HG03342 (cell line): ENCODE measurements around the gene IL1RAP.

Experiments used
- ATAC-seq: cut with Tn5 transposase; IDR thresholded peaks from one replicate; pipeline ENCODE4 v1.9.1; 2021; ENCODE audit warnings: mild to moderate bottlenecking, moderate library complexity; ENCODE audit not compliant: unreplicated experiment

The IL1RAP gene

GRCh38 chr3:190538288-190538687, 24.4 kb downstream of the IL1RAP start:
- no peak for ATAC-seq

GRCh38 chr3:190539526-190539925, 25.6 kb downstream of the IL1RAP start:
- no peak for ATAC-seq

GRCh38 chr3:190541008-190541407, 27.1 kb downstream of the IL1RAP start:
- no peak for ATAC-seq

- no peak for ATAC-seq
These were observed 27.7 kb downstream of the IL1RAP start for GRCh38 chr3:190541560-190541959.

GRCh38 chr3:190542846-190543245, 29.0 kb downstream of the IL1RAP start:
- ATAC-seq: no peak

- no peak for ATAC-seq
These were observed 29.8 kb downstream of the IL1RAP start for GRCh38 chr3:190543671-190544070.

- ATAC-seq: no peak
These were observed 31.3 kb downstream of the IL1RAP start for GRCh38 chr3:190545191-190545590.

GRCh38 chr3:190546881-190547510, 33.1 kb downstream of the IL1RAP start:
- no peak for ATAC-seq

- ATAC-seq: no peak
These were observed 34.3 kb downstream of the IL1RAP start for GRCh38 chr3:190548031-190548656.

GRCh38 chr3:190552021-190552420, 38.1 kb downstream of the IL1RAP start:
- ATAC-seq: no peak

GRCh38 chr3:190552969-190553759, 39.3 kb downstream of the IL1RAP start:
- no peak for ATAC-seq

- no peak for ATAC-seq
These were observed 40.3 kb downstream of the IL1RAP start for GRCh38 chr3:190554197-190554596.

- ATAC-seq: no peak
These were observed 42.5 kb downstream of the IL1RAP start for GRCh38 chr3:190556351-190556750.

GRCh38 chr3:190557296-190557695, 43.4 kb downstream of the IL1RAP start:
- ATAC-seq: no peak

GRCh38 chr3:190558316-190558715, 44.4 kb downstream of the IL1RAP start:
- no peak for ATAC-seq

- ATAC-seq: no peak
These were observed 44.9 kb downstream of the IL1RAP start for GRCh38 chr3:190558796-190559195.

GRCh38 chr3:190560013-190560895, 46.4 kb downstream of the IL1RAP start:
- ATAC-seq: no peak

- no peak for ATAC-seq
These were observed 49.1 kb downstream of the IL1RAP start for GRCh38 chr3:190562866-190563510.

- no peak for ATAC-seq
These were observed 50.3 kb downstream of the IL1RAP start for GRCh38 chr3:190564175-190564574.
